ENCODE data around the gene RSBN1L.

GRCh38 chr7:77651575-77652162 is 44.6 kb upstream of the RSBN1L start:
- TF ChIP-seq CTCF (IDR thresholded peaks at IDR 0.05) (peak; percentile 53 to 76 (median 58)), POLR2A (IDR thresholded peaks at IDR 0.05) (no peak)
